OCI-LY7 (cell line): ENCODE measurements around the gene KIF26A. TPM values are rescaled to one million over a fixed set of nuclear protein-coding genes. Genes with fewer than 3 reads are reported as not detected.

Experiments used
- BruUV-seq: library from RNA; stranded (reverse); fragments of 400-500 nt; replicated peaks from 2 replicates; lab custom pipeline; 2021; lab: Mats Ljungman, UMichigan
- CTCF ChIA-PET: fragments of 300-600 bp; sonication (Branson Sonifier 250); formaldehyde crosslinking; loops from one replicate; lab custom pipeline; 2022; ENCODE audit warnings: antibody characterized with exemption; ENCODE audit not compliant: unreplicated experiment; lab: Charles Lee
- POLR2A ChIA-PET: fragments of 300-600 bp; sonication (Branson Sonifier 250); formaldehyde crosslinking; loops from one replicate; lab custom pipeline; 2022; ENCODE audit warnings: antibody characterized with exemption; lab: Charles Lee
- DNase-seq: peaks from one replicate; pipeline ENCODE4 v3.0.0-alpha.2; 2015; ENCODE audit warnings: low spot score
- H2AFZ ChIP-seq: fragments of 200-600 bp; sonication (generic), shearing (Covaris generic); 2 replicates; pipeline ENCODE4 v1.6.1; 2014; ENCODE audit warnings: mild to moderate bottlenecking, antibody characterized with exemption, low read length, moderate library complexity
- H3K27ac ChIP-seq: fragments of 200-600 bp; sonication (generic); 2 replicates; pipeline ENCODE4 v1.5.1; 2014; ENCODE audit warnings: mixed run types, low read depth, mild to moderate bottlenecking, moderate library complexity, low read length, inconsistent platforms; ENCODE audit not compliant: poor library complexity, severe bottlenecking
- H3K36me3 ChIP-seq: fragments of 200-600 bp; sonication (generic); 2 replicates; pipeline ENCODE4 v1.6.1; 2014; ENCODE audit warnings: mild to moderate bottlenecking, antibody characterized with exemption, low read length, moderate library complexity, mixed read lengths; ENCODE audit not compliant: insufficient read depth
- H3K4me1 ChIP-seq: fragments of 200-600 bp; sonication (generic); 2 replicates; pipeline ENCODE4 v1.5.1; 2014; ENCODE audit warnings: mild to moderate bottlenecking, low read length; ENCODE audit not compliant: insufficient read depth, poor library complexity, severe bottlenecking
- H3K4me2 ChIP-seq: fragments of 200-600 bp; sonication (generic); 2 replicates; pipeline ENCODE4 v1.6.1; 2014; ENCODE audit warnings: mild to moderate bottlenecking, low read length
- H3K4me3 ChIP-seq: fragments of 200-600 bp; sonication (generic); 2 replicates; pipeline ENCODE4 v1.5.1; 2014; ENCODE audit warnings: mild to moderate bottlenecking, low read depth, low read length; ENCODE audit not compliant: poor library complexity, severe bottlenecking
- H3K79me2 ChIP-seq: fragments of 200-600 bp; sonication (generic); 2 replicates; pipeline ENCODE4 v1.6.1; 2016; ENCODE audit warnings: low read depth, mild to moderate bottlenecking, low read length, moderate library complexity, mixed read lengths; ENCODE audit not compliant: insufficient read depth
- H3K9me2 ChIP-seq: fragments of 200-600 bp; sonication (generic); 2 replicates; pipeline ENCODE4 v1.6.1; 2016; ENCODE audit warnings: mild to moderate bottlenecking, low read length, mixed read lengths; ENCODE audit not compliant: insufficient read depth
- H3K9me3 ChIP-seq: fragments of 200-600 bp; sonication (generic); 2 replicates; pipeline ENCODE4 v1.6.1; 2014; ENCODE audit warnings: mild to moderate bottlenecking, mixed run types, low read length, mixed read lengths
- H4K20me1 ChIP-seq: fragments of 200-600 bp; sonication (generic); 2 replicates; pipeline ENCODE4 v1.6.1; 2014; ENCODE audit warnings: mild to moderate bottlenecking, antibody characterized with exemption, low read length, moderate library complexity, mixed read lengths; ENCODE audit not compliant: insufficient read depth
- EZH2phosphoT487 ChIP-seq: fragments of 200-600 bp; sonication (generic); IDR thresholded peaks from 2 replicates; pipeline ENCODE4 v1.6.1; 2018; ENCODE audit warnings: low read depth, borderline replicate concordance, mild to moderate bottlenecking, mixed run types, antibody characterized with exemption, low read length, moderate library complexity, mixed read lengths
- intact Hi-C: fragments of 100-400 bp; cut with micrococcal nuclease; formaldehyde crosslinking; loops from one replicate; pipeline ENCODE4 v1.10.0; 2022; ENCODE audit not compliant: unreplicated experiment
- total RNA-seq, 2 experiments: library from RNA; depleted of rRNA in 1 of 2; stranded (reverse); fragments of >200 nt in 1 of 2; shearing (Covaris generic) in 1 of 2; gene quantifications; 2 replicates each; pipeline ENCODE4 v1.2.3, GENCODE V29; 2014 to 2022
- TF ChIP-seq, protein P1 (sequence below): fragments of 200-600 bp; sonication (generic); conservative IDR thresholded peaks from 2 replicates; pipeline ENCODE4 v1.5.1; 2014; ENCODE audit warnings: mild to moderate bottlenecking, antibody characterized with exemption, low read length, moderate library complexity, mixed read lengths

The KIF26A gene
- total RNA-seq, 2 experiments from 2014 or later: not detected

DNA sequence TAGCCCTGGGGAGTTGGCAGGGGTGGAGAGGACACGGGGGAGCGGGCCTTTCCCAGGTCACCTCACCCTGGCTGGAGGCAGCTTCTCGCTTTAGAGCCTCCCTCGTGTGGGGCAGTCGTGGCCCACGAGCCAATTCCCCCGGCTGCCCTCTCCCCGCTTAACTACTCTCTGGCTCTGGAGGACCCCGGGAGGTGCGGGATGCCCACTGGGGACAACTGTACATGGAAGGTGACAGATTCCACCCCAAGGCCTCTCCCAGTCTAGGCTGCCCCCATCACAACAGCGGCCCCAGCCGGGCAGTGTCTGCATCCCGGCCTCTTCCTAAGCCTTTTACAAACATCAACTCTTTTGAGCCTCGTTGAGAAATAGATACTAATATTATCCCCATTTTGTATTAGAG lies 78.1 kb downstream of the KIF26A start:
- Histone ChIP-seq H3K79me2 (no peaks in the 10 kb centered on the region), H4K20me1 (no peaks in the 10 kb centered on the region), H3K4me1 (peaks cover 7% of the 10 kb centered on the region), H3K9me2 (no peaks in the 10 kb centered on the region), H3K27ac (no peak overlapping the region), H3K4me2 (no peak overlapping the region), H3K36me3 (no peaks in the 10 kb centered on the region), H3K4me3 (no peak overlapping the region), H2AFZ (no peak overlapping the region), H3K9me3 (no peaks in the 10 kb centered on the region)
- CTCF ChIA-PET: no interaction called here
- intact Hi-C loops: no loop called here
- DNase-seq: no peak
- BruUV-seq: no TSS peak
- TF ChIP-seq, protein P1, sequence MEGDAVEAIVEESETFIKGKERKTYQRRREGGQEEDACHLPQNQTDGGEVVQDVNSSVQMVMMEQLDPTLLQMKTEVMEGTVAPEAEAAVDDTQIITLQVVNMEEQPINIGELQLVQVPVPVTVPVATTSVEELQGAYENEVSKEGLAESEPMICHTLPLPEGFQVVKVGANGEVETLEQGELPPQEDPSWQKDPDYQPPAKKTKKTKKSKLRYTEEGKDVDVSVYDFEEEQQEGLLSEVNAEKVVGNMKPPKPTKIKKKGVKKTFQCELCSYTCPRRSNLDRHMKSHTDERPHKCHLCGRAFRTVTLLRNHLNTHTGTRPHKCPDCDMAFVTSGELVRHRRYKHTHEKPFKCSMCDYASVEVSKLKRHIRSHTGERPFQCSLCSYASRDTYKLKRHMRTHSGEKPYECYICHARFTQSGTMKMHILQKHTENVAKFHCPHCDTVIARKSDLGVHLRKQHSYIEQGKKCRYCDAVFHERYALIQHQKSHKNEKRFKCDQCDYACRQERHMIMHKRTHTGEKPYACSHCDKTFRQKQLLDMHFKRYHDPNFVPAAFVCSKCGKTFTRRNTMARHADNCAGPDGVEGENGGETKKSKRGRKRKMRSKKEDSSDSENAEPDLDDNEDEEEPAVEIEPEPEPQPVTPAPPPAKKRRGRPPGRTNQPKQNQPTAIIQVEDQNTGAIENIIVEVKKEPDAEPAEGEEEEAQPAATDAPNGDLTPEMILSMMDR: no peak
- TF ChIP-seq EZH2phosphoT487: no peak
- POLR2A ChIA-PET: no interaction called here

DNA sequence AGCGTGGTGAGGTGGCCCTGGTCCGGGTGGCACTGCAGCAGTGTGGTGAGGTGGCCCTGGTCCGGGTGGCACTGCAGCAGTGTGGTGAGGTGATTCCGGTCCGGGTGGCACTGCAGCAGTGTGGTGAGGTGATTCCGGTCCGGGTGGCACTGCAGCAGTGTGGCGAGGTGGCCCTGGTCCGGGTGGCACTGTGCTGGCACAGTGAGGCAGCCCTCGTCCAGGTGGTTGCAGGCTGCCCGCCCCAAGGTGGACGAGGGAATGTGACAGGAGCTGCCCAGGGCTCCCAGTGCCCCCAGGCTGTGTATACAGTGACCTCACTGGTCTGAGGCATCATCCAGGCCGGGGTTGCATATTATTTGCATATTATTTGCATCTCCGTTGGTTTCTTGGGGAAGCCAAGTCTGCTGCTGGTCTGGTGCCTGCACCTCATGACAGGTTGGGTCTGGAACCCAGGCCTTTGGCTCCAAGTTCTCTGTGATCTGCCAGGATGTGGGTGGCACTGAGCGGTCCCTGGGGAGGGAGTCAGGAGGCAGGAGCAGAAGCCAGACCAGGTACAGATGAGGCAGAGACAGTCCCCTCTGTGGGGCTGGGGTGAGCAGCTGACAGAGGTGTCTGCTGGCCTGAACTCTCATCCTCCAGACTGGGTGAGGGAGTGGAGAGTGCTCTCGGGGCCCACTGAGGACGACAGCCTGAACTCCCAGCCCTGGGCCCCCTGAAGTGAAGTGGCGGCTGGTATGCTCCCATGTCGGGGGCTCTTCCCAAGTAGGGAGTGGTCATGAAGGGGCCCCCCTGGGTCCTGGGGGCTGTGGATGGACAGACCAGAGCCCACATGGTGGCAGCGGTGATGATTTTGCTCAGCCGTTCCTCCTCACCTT lies 79.3 kb downstream of the KIF26A start:
- no peaks in the 10 kb centered on the region for H3K79me2 ChIP-seq
- TF ChIP-seq, protein P1: no peak
- TF ChIP-seq EZH2phosphoT487: no peak
- no TSS peak for BruUV-seq
- H3K4me3 ChIP-seq: no peak overlapping the region
- no peak overlapping the region for H3K4me2 ChIP-seq
- intact Hi-C loops: no loop called here
- ChIA-PET POLR2A (no interaction called here), CTCF (no interaction called here)
- no peak overlapping the region for H3K27ac ChIP-seq
- no peak for DNase-seq
- H2AFZ ChIP-seq: no peak overlapping the region
- no peaks in the 10 kb centered on the region for H3K36me3 ChIP-seq
- peaks cover 7% of the 10 kb centered on the region for H3K4me1 ChIP-seq
- no peaks in the 10 kb centered on the region for H3K9me3 ChIP-seq
- H3K9me2 ChIP-seq: no peaks in the 10 kb centered on the region
- H4K20me1 ChIP-seq: no peaks in the 10 kb centered on the region
